Left ventricle myocardium inferior (tissue), 1 donor: ENCODE data around the gene VPS13A. TPM values are rescaled to one million over a fixed set of nuclear protein-coding genes. Genes with fewer than 3 reads are reported as not detected.

Experiments used
- DNase-seq: peaks from one replicate; pipeline ENCODE4 v3.0.0-alpha.2; 2020
- H3K27ac ChIP-seq: fragments of 200-600 bp; replicated peaks from 2 replicates; pipeline ENCODE4 v1.8.0; 2021
- H3K27me3 ChIP-seq: fragments of 200-600 bp; 2 replicates; pipeline ENCODE4 v1.8.0; 2021; ENCODE audit warnings: low read depth
- H3K36me3 ChIP-seq: fragments of 200-600 bp; 2 replicates; pipeline ENCODE4 v1.8.0; 2021
- H3K4me1 ChIP-seq: fragments of 200-600 bp; 2 replicates; pipeline ENCODE4 v1.8.0; 2021
- H3K4me3 ChIP-seq: fragments of 200-600 bp; 2 replicates; pipeline ENCODE4 v1.8.0; 2021; ENCODE audit warnings: mild to moderate bottlenecking, moderate library complexity
- H3K9me3 ChIP-seq: fragments of 200-600 bp; replicated peaks from 2 replicates; pipeline ENCODE4 v1.8.0; 2021
- intact Hi-C: fragments of 100-400 bp; cut with micrococcal nuclease; formaldehyde crosslinking; loops from one replicate; pipeline ENCODE4 v1.11.0; 2022
- total RNA-seq: library from RNA; stranded (reverse); fragmentation: NEBNext Ultra II Directional; extraction: Animal tissue kit (Norgen Biotek cat#: 25700); gene quantifications from one replicate; pipeline ENCODE4 v1.2.1, GENCODE V29; 2021
- TF ChIP-seq, protein P1 (sequence below): fragments of 200-600 bp; IDR thresholded peaks from 2 replicates; pipeline ENCODE4 v1.8.0; 2021; ENCODE audit warnings: antibody characterized with exemption, mild to moderate bottlenecking, borderline replicate concordance
- donor health status: DM: no; HTN: yes; CAD: no; lungs with severe emphysema.

VPS13A gene
- total RNA-seq, 1 donor from 2014 or later: 32.5 TPM

DNA sequence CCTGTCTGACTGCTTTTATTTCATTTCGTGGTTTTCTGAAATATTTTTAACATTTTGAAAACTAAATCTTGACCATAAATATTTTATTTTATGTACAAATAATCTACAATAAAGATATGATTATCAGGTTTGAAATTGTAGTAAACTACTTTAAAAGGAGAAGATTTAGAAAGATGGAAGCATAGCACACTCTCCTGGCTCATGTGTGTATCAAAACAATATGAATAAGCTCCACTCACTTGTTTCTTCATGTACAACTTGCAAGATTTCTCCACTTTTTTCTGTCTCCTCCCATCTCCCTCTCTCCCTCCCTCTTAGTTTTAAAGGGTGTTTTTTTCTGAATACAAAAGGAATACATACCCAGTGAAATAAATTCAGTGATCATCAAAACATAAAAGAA is 15.4 kb upstream of the VPS13A start:
- TF ChIP-seq, protein P1, sequence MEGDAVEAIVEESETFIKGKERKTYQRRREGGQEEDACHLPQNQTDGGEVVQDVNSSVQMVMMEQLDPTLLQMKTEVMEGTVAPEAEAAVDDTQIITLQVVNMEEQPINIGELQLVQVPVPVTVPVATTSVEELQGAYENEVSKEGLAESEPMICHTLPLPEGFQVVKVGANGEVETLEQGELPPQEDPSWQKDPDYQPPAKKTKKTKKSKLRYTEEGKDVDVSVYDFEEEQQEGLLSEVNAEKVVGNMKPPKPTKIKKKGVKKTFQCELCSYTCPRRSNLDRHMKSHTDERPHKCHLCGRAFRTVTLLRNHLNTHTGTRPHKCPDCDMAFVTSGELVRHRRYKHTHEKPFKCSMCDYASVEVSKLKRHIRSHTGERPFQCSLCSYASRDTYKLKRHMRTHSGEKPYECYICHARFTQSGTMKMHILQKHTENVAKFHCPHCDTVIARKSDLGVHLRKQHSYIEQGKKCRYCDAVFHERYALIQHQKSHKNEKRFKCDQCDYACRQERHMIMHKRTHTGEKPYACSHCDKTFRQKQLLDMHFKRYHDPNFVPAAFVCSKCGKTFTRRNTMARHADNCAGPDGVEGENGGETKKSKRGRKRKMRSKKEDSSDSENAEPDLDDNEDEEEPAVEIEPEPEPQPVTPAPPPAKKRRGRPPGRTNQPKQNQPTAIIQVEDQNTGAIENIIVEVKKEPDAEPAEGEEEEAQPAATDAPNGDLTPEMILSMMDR: no peak
- Histone ChIP-seq H3K9me3 (peaks cover 3% of the 10 kb centered on the region), H3K4me1 (peaks cover 26% of the 10 kb centered on the region), H3K27ac (no peak overlapping the region), H3K27me3 (no peaks in the 10 kb centered on the region), H3K4me3 (no peak overlapping the region), H3K36me3 (no peaks in the 10 kb centered on the region)
- intact Hi-C loops: no loop called here
- DNase-seq: no peak

DNA sequence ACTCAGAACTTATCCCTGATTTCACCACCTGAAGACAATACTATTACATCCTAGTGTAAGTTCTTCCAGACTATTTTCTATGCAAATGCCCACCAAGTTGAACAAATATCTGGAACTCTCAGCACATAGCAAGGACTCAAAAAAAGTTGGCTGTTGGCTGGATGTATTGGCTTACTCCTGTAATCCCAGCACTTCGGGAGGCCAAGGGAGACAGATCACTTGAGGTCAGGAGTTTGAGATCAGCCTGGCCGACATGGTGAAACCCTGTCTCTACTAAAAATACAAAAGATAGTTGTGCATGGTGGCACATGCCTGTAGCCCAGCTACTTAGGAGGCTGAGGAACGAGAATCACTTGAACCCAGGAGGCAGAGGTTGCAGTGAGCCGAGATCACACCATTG is 15.0 kb upstream of the VPS13A start:
- H3K4me3 ChIP-seq: no peak overlapping the region
- peaks cover 3% of the 10 kb centered on the region for H3K9me3 ChIP-seq
- H3K27me3 ChIP-seq: no peaks in the 10 kb centered on the region
- no peak for DNase-seq
- no peak overlapping the region for H3K27ac ChIP-seq
- TF ChIP-seq, protein P1: no peak
- intact Hi-C loops: no loop called here
- H3K36me3 ChIP-seq: no peaks in the 10 kb centered on the region
- peaks cover 24% of the 10 kb centered on the region for H3K4me1 ChIP-seq

DNA sequence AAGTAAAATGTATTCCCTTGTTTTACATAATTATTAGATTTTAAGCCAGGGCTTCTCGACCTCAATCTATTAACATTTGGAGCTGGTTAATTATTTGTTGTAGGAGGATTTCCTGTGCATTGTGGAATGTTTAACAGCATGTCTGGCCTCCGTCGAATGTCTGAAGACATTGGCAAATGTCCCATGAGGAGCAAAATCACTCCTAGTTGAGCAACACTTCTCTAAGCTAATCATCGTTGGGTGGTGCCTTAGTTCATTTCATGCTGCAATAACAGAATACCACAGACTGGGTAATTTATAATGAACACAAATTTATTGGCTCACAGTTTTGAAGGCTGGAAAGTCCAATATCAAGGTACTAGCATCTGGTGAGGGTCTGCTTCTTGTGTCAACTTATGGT is 13.4 kb upstream of the VPS13A start:
- peaks cover 3% of the 10 kb centered on the region for H3K9me3 ChIP-seq
- intact Hi-C loops: no loop called here
- H3K36me3 ChIP-seq: no peaks in the 10 kb centered on the region
- H3K27me3 ChIP-seq: no peaks in the 10 kb centered on the region
- H3K4me3 ChIP-seq: no peak overlapping the region
- no peak overlapping the region for H3K27ac ChIP-seq
- peaks cover 12% of the 10 kb centered on the region for H3K4me1 ChIP-seq
- TF ChIP-seq, protein P1: no peak
- DNase-seq: no peak

DNA sequence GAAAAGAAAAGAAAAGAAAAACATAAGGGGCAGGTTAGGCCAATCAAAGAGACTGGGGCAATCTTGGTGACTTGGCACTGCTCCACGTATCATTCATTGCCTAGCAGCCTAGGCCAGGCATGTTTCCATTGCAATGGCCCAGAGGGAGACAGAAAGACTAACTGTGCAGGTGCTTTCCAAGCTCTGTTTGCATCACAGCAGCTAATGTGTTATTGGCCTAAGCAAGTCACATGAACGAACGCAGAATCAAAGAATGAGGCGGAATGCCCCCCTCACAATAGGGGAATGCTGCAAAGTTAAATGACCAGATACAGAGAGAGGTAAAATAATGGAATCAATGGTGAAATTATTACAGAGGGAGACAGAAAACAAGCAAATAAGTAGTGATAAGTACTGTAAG is 11.1 kb upstream of the VPS13A start:
- Histone ChIP-seq H3K27ac (no peak overlapping the region), H3K9me3 (peaks cover 3% of the 10 kb centered on the region), H3K27me3 (no peaks in the 10 kb centered on the region), H3K36me3 (no peaks in the 10 kb centered on the region), H3K4me1 (peaks cover 18% of the 10 kb centered on the region), H3K4me3 (no peak overlapping the region)
- intact Hi-C loops: no loop called here
- DNase-seq: no peak
- TF ChIP-seq, protein P1: no peak

DNA sequence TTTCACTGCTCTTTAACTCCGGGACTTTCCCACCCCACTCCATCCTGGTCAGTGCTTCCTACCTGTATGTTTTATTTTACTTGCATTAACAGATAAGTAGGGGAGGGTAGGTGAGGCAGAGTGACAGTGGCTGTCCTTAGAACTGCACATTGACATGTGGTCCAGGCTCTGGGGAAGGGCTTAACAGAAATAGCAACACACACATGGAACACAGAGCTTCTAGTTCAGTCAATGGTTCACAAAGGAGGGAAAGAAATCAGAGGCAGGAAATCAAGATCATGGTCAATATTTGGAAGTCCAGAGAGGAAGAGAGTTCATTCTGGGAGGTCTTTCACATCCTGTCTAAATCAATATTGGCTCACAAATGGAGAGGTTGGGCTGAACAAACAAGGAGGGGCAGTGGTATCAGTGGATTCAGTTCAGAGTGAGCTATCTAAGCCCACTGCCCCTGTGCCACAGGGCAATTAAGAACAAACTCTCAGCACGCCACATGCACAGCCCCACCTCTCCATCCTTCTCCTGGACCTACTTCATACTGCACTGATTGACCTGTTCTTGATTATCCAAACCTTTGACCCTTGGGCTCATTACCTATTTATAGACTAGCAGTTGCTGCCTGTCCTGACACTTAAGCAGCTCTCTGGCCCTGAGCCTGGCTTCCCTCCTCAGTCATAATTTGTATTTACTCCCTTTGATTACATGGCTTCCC is 6.2 kb upstream of the VPS13A start:
- Histone ChIP-seq H3K4me3 (no peak overlapping the region), H3K36me3 (no peaks in the 10 kb centered on the region), H3K9me3 (no peaks in the 10 kb centered on the region), H3K4me1 (peaks cover 20% of the 10 kb centered on the region), H3K27me3 (no peaks in the 10 kb centered on the region), H3K27ac (peak overlapping the region; percentile 77)
- TF ChIP-seq, protein P1: no peak
- intact Hi-C loops: no loop called here
- peak; percentile 50 for DNase-seq
